ENCODE data around the gene CROCC2.

The CROCC2 gene

GRCh38 chr2:240876035-240876474, 30.1 kb upstream of the CROCC2 start:
- DNase-seq = no peak

DNA sequence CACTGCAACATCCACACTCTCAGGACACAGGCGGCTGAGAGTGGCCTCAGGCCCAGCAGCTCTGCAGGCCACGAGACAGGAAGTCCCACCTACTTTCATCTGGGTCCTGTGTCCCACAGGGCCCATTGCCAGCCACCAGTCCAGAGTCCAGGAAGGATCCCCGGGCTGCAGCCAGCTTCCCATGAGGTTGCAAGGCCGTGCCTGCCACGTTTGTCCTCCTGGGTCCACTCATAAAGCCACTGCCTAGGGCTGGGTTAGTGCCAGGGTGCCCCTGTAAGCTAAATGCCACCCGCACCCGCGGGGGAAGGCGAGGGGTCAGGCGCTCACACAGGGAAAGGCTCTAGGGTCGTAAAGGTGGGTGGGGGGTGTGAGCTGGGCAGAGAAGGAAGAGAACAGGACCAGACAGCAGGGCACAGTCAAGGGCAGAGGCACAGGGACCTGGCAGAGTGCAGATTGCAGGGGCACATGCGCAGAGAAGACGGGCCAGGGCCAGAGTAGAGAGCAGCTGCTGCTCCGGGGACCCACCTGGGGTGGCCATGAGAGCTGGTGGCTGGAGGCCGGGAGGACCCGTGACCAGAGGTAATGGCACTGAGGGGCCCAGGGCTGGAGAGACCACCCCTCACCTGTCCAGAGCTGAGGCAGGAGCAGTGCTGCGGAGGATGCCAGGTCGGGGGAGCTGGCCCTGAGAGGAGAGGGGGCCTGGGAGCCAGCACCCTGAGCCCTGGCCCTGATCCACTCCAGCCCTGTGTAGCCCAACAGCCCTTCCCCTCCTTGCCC, 29.5 kb upstream of the CROCC2 start:
- no peak for DNase-seq

DNA sequence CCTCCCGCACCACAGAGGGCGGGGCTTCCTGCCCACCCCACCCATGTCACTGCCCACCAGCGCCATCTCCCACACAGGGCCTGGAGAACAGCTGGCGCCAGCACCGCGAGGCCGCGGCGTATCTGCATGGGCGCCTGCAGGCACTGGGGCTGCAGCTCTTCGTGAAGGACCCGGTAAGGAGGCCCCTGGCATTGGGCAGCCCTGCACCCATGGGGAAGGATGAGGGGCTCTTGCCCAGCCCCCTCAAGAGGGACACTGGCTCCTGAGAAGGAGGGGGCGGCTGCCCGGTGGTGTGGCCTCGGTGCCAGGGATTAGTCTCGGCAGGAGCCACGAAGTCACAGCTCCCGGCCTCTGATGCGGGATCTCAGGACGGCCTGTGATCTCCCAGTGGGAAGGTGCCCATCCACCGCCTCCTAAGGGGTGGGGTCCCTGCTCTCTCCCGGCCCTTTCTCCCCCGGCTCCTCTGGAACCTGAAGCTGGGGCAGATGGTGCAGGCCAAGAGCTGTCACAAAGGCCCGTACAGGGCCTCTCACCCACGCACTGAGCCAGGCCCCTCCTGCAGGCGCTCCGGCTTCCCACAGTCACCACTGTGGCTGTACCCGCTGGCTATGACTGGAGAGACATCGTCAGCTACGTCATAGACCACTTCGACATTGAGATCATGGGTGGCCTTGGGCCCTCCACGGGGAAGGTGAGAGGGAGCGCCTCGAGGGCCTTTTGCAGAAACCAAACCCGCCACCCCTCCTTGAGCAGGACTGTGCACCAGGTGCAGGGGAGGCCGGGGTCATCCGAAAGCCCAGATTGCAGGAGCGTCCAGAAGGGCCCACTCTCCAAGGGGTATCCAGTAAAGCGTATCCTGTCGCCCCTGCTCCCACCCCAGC, 28.4 kb upstream of the CROCC2 start:
- no peak for DNase-seq

DNA sequence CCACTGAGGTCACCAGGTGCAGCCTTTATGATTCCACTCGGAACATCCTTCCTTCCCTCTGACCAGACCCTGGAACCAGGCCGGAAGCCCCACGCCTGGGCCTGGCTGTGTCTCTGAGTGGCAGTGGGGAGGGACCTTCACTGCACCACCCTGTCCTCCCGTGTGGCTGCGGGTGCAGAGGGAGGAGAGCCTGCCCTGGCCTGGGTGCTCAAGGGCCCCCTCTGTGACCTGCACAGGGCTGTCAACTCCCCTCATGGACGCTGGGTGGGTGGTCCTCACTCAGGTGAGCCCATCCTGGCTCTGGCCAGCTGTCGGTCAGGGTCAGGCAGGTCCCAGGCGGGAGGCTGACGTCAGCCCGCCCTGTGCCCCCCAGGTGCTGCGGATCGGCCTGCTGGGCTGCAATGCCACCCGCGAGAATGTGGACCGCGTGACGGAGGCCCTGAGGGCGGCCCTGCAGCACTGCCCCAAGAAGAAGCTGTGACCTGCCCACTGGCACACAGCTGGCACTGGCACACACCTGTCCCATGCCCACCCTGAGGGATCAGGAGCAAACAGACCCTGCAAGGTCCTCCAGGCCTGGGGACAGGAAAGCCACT, 27.7 kb upstream of the CROCC2 start:
- DNase-seq = no peak

DNA sequence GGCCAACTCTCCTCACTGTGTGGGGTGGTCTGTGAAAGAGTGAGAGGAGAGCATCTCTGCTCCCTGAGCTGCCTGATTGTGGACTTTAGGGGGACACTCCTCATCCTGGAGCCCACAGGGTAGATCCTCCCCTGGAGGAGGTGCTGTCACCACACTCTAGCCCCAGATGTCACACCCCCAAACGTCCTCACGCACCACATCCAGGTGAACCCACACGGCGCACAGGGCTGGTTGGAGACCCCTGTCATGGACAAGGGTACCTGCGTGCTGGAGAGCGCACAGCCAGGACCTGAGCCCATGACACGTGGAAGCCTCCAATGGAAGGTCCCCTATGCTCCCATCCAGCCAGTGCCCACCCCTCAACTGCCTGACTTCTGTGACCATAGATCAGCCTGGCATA, 27.0 kb upstream of the CROCC2 start:
- DNase-seq = no peak

DNA sequence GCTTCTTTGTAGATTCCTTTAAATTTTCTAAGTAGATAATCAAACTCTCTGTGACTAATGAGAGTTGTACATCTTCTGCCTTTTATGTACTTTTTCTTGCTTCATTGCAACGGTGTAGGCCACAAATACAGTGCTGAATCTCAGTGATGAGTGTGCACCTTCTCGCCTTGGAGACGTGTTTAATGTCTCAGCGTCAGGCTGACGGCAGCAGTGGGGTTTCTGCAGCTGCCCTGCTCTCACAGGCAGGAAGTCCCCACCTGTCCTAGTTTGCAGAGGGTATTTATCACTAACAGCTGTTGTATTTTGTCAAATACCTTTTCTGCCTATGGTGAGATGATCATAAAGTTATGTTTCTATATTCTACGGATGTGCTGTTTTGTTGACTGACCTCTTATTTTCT, 24.2 kb upstream of the CROCC2 start:
- no peak for DNase-seq

DNA sequence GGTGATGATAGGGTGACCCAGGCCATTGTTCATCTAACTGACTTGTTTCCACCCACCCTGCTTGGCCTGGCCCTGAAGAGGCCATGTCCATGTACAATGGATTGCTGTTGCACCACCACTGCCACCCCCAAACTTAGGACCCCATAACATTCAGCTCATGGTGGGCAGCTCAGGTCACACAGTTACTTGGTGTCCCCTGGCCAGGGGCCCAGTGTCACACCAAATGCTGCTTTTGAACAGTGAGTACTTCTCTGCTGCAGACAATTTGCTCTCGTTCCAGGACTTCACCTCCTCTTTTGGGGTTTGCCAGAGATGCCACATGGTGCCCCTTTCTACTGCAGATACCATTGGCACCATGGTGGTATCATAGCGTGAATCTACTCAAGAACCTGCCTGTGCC, 21.9 kb upstream of the CROCC2 start:
- DNase-seq = no peak

DNA sequence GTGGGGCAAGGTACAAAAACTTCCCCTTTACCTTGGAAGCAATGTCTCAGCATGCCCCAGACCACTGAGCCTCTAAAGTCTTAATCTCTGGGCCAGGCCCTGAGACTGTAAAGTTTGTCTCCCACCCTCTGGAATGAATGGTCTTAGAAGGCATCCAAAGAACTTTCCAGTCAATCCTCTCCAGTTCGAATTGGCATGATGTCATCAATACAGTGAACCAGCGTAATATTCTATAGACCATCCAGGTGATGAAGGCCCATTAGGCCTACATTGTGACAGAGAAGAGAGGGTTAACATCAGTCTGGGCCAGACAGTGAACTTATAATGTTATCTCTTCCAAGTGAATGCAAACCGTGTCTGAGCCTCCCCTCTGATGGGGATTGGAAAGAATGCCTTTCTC, 21.4 kb upstream of the CROCC2 start:
- DNase-seq = no peak

DNA sequence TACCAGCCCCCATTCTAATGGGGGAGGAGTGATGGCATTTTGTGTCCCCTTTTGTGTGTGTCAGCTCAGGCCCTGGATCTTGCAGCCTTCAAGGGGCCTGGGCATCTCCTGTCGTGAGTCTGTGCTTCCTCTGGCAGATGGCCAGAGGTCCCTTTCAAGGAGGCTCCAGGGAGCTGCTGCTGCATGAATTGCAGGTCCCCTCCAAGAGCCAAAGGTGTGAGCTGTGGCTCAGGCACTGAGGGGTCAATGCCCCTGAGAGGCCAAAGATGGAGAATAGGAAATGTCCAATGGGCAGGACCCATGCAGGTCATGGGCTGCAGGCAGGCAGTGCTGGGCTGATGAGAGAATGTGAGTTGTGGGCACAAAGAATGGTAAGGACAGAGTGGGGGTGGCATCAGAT, 20.6 kb upstream of the CROCC2 start:
- DNase-seq = no peak

- no peak for DNase-seq
These were observed 20.0 kb upstream of the CROCC2 start for GRCh38 chr2:240886023-240886565.

- DNase-seq = no peak
These were observed 19.2 kb upstream of the CROCC2 start for GRCh38 chr2:240886678-240887609.

DNA sequence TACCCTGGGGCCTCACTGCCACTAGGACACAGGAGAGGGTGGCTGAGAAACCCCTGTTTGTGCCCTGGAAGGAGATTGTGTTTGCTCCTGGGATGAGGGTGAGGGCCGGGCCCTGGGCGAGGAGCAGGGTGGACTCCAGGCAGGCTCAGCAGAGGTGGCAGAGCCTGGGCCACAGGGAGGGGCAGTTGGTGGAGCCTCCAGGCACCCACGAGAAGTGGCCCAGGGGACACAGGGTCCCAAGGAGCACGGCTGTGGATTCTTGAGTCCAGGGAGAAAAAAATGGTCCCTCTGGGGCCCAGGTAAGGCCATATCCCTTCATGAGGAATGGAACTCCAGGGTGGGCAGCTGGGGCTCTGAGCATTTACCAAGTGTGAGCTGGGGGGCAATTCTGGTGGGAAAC, 18.5 kb upstream of the CROCC2 start:
- DNase-seq = no peak

DNA sequence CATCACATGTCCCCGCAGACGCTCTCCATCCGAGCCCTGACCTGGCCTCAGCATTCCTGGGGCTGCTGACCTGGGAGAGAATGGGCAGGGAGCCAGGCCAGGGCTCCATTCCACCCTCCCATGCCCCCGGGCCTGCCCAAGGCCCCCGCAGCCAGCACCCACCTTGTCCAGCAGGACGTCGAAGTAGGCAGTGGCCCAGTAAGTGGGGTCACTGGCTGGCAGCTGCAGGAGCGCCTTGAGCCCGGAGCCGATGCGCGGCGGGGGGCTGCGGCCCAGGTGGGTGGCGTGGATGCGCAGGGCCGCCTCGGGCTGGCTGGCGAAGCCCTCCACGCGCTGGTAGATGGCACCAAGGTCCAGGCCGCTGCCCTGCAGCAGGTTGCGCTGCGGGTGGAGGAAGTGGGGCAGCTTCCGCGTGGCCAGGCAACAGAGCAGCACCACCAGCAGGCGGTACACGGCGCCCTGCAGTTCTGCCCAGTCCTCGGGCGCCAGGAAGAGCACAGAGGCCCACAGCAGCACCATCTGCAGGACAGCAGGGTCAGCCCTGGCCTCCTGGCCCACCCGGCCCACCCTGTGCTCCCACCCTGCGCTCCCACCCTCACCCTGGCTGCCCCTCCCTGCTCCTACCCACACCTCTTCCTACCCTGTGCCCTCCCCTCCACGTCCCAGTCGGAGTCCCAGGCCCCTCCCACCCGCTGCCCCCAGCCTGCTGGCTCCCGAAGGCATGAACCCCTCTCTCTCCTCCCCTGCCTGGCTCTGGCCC, 17.8 kb upstream of the CROCC2 start:
- DNase-seq = no peak

- no peak for DNase-seq
These were observed 17.1 kb upstream of the CROCC2 start for GRCh38 chr2:240888890-240889573.

DNA sequence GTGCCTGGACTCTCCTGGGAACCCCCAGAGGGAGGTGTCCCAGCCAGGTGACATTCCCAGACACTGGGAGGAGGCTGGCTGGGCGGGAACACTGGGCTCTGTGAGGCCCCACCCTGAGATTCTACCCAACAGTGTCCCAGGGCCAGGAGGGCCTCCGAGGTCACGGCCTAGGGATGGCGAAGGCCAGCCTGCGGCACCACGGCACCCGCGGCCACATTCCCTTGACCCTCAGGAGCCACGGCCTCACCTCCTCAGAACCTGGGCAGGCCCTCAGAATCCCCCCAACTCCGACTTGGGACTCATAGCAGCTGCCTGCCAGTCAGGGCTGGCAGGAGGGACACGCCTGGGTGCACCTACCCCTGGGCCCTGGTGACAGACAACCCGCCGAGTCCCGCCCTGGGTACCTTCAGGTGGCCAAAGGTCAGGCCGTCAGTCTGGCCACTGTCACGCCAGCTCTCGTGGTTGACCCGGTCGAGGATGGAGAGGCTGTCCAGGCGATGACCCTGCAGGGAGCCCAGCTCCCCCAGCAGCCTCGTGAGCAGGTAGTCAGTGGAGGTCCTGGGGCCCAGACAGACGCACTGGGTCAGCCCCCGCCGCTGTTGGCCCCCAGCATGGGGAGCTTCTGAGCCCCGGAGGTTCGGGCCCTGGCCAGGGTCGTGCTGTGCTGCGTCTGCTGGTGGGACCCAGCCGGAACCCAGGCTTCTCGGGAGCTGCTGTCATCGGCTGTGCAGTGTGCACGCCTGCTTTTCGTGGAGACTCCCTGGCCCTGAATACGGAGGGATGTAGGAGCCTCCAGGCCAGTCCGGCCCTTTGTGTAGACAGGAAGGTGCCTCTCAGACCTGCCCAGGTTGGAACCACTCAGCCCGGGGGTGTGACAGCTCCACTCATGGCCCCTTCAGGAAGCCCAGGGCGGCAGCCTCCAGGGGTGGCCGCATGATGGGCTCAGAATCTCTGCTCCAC, 16.3 kb upstream of the CROCC2 start:
- no peak for DNase-seq

- no peak for DNase-seq
These were observed 15.4 kb upstream of the CROCC2 start for GRCh38 chr2:240890691-240891090.

DNA sequence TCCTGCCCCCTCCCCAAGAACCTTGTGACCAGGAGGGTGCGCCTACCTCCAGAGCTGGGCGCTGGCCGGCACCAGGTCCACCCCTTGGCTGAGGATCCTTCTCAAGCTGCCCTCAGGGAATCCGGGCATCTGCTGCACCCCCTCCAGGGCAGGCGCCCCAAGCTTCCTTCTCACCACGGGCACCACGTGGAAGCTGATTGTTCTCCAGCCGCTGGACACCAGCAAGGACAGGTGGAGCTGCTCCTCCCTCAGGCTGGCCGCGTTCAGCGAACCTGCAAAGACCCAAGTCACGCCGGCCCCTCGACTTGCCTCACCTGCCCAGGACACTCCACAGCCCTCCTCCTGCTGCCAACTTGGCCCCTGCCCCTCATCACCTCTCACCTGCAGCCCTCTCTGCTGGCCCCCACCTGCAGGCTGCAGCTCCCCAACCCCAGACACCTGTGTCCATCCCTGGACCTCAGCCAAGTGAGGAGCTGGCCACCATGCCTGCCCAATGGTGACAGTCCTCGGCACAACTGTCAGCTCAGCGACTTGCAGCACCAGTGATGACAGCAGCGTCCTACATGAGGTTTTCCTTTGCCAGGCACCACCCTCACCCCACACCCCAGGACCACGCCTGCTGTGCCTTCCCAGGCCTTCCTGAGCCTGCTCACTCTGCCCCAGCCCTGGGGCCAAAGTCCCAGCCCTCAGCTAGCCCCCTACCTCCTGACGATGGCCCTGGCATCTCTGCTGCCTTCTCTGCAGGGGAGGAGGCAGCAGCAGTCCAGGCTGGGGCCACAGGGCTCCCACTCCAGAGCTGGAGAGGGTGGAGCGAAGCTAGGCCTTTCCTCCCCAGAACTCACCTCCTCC, 14.4 kb upstream of the CROCC2 start:
- no peak for DNase-seq

GRCh38 chr2:240892356-240892755, 13.8 kb upstream of the CROCC2 start:
- DNase-seq = no peak

DNA sequence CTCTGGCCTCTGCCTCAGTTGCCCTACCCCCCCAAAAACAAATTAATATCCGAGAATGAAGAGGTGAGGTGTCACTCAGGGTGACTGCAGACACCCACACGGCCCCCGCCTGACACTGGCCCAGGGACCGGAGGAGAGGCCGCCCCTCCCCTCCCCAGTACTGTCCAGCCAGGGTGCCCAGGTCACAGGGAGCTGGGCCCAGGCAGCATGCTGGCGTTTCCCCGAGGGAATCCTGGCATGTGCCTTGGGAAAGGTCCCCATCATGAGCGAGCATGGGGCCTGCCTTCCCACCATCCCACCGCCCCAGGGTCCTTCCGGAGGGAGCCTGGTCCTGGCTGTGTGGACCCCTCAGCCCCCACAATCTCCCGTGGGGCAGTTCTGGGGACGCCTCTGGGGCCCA, 13.2 kb upstream of the CROCC2 start:
- no peak for DNase-seq

Measured in T-helper 9 cell (primary cell).